Measurements from ENCODE around the gene CLDN7.

The CLDN7 gene

DNA sequence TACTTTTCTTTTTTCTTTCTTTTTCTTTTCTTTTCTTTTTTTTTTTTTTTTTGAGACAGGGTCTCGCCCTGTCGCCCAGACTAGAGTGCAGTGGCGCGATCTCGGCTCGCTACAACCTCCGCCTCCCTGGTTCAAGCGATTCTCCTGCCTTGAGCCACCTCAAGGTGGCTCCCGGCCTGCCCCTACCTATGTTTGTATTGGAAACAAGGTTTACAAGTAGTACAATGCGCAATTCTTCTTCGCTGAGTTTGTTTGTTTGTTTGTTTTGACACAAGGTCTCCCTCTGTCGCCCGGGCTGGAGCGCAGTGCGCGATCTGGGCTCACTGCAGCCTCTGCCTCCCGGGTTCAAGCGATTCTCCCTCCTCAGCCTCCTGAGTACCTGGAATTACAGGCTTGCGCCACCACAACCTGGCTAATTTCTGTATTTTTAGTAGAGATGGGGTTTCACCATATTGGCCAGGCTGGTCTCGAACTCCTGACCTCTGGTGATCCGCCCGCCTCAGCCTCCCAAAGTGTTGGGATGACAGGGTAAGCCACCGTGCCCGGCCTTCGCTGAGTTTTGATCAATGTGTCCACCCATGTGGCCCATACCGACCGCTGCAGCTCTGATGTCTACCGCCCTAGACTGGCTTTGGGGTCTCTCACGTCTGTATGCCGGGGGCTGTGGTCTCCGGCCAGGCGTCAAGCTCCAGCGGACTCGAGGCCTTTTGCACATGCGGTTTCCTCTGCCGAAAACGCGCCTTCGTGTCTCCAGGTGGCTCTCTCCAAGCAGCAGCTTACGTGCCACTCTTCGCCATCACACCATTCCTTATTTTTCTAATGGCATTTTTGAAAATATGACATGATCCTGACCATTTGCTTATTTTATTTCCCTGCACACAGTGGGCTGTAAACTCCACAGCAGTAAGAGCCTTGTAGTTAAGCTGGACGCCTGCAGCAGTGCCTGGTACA lies 33.2 kb upstream of the CLDN7 start:
- TF ChIP-seq, protein P1, sequence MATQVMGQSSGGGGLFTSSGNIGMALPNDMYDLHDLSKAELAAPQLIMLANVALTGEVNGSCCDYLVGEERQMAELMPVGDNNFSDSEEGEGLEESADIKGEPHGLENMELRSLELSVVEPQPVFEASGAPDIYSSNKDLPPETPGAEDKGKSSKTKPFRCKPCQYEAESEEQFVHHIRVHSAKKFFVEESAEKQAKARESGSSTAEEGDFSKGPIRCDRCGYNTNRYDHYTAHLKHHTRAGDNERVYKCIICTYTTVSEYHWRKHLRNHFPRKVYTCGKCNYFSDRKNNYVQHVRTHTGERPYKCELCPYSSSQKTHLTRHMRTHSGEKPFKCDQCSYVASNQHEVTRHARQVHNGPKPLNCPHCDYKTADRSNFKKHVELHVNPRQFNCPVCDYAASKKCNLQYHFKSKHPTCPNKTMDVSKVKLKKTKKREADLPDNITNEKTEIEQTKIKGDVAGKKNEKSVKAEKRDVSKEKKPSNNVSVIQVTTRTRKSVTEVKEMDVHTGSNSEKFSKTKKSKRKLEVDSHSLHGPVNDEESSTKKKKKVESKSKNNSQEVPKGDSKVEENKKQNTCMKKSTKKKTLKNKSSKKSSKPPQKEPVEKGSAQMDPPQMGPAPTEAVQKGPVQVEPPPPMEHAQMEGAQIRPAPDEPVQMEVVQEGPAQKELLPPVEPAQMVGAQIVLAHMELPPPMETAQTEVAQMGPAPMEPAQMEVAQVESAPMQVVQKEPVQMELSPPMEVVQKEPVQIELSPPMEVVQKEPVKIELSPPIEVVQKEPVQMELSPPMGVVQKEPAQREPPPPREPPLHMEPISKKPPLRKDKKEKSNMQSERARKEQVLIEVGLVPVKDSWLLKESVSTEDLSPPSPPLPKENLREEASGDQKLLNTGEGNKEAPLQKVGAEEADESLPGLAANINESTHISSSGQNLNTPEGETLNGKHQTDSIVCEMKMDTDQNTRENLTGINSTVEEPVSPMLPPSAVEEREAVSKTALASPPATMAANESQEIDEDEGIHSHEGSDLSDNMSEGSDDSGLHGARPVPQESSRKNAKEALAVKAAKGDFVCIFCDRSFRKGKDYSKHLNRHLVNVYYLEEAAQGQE (IDR thresholded peaks at IDR 0.05; ENCODE audit: insufficient read depth in 1 of 2, low read depth in 2 of 2, low read length in 2 of 2) = no peak
- TF ChIP-seq SIN3A (IDR thresholded peaks at IDR 0.05; ENCODE audit: borderline replicate concordance, insufficient read depth, low read length) (no peak), TAF1 (IDR thresholded peaks at IDR 0.05; ENCODE audit: borderline replicate concordance, insufficient read depth, low read length) (no peak)

DNA sequence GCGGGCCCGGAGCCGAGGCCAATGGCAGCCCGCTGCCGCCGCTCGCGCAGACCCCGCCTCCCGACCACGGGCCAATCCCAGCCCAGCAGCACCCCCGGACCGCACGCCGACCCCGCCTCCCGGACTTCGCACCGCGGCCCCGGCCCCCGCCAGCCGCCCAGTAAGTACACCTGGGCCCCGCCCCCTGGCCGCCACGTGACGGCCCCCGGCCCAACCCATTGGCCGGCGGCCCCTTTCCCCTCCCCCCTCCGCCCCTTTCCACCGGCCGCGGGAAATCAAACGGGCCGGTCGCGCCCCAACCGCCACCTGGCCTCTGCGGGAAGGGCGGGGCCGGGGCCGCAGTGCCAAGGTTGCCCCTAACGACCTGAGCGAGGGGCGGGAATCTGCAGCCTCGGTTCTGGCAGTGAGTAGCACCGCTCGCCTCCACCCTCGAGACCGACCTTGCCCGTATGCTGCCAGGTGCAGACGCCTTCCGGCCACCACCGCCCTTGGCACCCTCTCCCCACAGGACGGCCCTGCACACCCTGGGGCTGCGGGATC lies 32.4 kb upstream of the CLDN7 start, which contains the start of gene YBX2:
Gene YBX2, minus strand, starts transcription at position 26 of the 540 bp plus-strand sequence. CDS start 139 bp downstream, outside the sequence.
- no peak for TF ChIP-seq POLR2AphosphoS5 (IDR thresholded peaks at IDR 0.05; ENCODE audit: low read depth, low read length)
- TF ChIP-seq SIN3A (IDR thresholded peaks at IDR 0.05; ENCODE audit: borderline replicate concordance, insufficient read depth, low read length) = no peak
- no peak for TF ChIP-seq TAF1 (IDR thresholded peaks at IDR 0.05; ENCODE audit: borderline replicate concordance, insufficient read depth, low read length)
- TF ChIP-seq FOXP2 (optimal IDR thresholded peaks at IDR 0.05; ENCODE audit: borderline replicate concordance, extremely low read depth, extremely low read length, insufficient read depth) = no peak

DNA sequence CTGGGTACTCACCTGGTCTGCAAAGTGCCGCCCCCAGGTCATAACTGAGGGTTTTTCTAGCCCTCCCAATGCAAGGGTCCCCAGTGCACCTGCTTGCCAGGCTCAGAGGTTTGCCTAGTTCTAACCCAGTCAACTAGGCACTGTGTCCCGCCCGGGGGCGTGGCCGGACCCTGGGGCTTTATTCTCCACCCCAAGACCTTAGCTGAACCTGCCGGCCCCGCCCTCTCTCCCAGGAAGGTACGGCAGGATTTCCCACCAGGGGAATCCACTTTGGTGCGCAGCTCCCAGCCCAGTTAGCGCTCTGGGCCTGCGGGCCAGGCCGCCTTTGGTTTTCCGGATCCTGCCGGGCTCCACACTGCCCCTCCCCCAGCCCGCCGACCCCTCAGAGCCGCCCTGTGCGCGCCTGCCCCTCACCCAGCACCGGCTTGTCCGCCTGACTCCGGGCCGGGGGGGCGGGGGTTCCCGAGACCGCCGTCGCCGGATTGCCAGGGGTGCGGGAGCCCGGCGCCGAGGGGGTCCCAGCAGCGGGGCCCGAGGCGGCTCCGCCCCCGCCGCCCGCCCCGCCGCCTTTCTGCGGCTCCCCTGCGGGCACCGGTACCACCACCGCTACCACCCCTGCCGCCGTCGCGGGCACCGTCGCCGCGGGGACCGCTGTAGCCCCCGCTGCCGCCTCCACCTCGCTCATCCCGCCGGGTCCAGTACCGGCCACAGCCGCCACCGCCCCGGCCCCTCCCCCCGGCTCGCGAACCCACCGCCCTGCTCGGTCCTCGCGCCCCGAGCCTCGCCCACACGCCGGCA lies 31.7 kb upstream of the CLDN7 start:
- TF ChIP-seq FOXP2 (optimal IDR thresholded peaks at IDR 0.05; ENCODE audit: borderline replicate concordance, extremely low read depth, extremely low read length, insufficient read depth) (no peak), POLR2AphosphoS5 (IDR thresholded peaks at IDR 0.05; ENCODE audit: low read depth, low read length) (no peak), SIN3A (IDR thresholded peaks at IDR 0.05; ENCODE audit: borderline replicate concordance, insufficient read depth, low read length) (no peak), TAF1 (IDR thresholded peaks at IDR 0.05; ENCODE audit: borderline replicate concordance, insufficient read depth, low read length) (no peak)
- TF ChIP-seq, protein P1 (IDR thresholded peaks at IDR 0.05; ENCODE audit: insufficient read depth in 1 of 2, low read depth in 2 of 2, low read length in 2 of 2) = no peak

DNA sequence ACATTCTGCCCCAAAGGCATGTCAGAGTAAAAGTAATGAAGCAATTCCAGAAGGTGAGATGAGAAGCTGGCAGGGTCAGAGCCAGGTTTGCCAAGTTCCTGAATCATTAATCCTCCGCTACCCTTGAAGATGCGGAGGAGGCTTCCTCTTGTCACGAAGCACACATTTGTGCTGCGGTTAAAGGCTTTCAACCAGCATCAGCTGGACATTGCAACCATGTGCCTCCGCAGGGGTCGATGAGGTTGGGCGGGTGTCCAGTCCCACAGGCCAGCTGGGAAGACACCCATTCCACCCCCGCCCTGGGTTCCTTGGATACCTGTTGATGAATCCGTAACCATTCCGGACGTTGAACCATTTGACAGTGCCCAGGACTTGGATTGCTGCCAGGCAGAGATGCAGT lies 30.9 kb upstream of the CLDN7 start:
- TF ChIP-seq SIN3A (IDR thresholded peaks at IDR 0.05; ENCODE audit: borderline replicate concordance, insufficient read depth, low read length) (0 out of 2 replicates have a peak, but pooled peaks have one; percentile 28), POLR2AphosphoS5 (IDR thresholded peaks at IDR 0.05; ENCODE audit: low read depth, low read length) (no peak), TAF1 (IDR thresholded peaks at IDR 0.05; ENCODE audit: borderline replicate concordance, insufficient read depth, low read length) (no peak)
- TF ChIP-seq, protein P1 (IDR thresholded peaks at IDR 0.05; ENCODE audit: insufficient read depth in 1 of 2, low read depth in 2 of 2, low read length in 2 of 2) = no peak

DNA sequence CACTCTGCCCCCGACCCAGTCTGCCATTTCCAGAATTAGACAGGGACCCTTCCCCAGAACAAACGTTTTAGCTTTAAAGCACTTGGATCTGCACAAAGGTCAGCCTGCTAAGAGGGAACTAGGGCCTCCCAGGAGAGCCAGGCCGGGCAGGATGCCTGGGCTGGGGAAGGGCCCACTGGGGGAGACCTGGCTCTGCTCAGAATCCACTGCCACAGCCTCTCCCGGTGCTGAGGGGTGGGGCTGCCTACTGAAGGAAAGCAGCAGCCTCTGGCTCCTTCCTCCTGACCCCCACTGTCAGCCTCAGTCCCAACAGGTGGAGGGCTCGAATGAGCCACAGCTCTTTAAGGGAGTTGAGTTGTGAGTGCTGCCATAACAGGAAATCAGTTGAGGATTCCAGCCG lies 30.5 kb upstream of the CLDN7 start:
- TF ChIP-seq, protein P1 (IDR thresholded peaks at IDR 0.05; ENCODE audit: insufficient read depth in 1 of 2, low read depth in 2 of 2, low read length in 2 of 2) = no peak
- TF ChIP-seq FOXP2 (optimal IDR thresholded peaks at IDR 0.05; ENCODE audit: borderline replicate concordance, extremely low read depth, extremely low read length, insufficient read depth) (no peak), SIN3A (IDR thresholded peaks at IDR 0.05; ENCODE audit: borderline replicate concordance, insufficient read depth, low read length) (no peak), TAF1 (IDR thresholded peaks at IDR 0.05; ENCODE audit: borderline replicate concordance, insufficient read depth, low read length) (no peak), POLR2AphosphoS5 (IDR thresholded peaks at IDR 0.05; ENCODE audit: low read depth, low read length) (no peak)

Measured in PFSK-1 (cell line).